GM21381 (cell line): ENCODE data around the gene FANCC.

Experiments
- ATAC-seq: cut with Tn5 transposase; IDR thresholded peaks from one replicate; pipeline ENCODE4 v1.9.1; 2021; ENCODE audit warnings: mild to moderate bottlenecking, moderate library complexity; ENCODE audit not compliant: unreplicated experiment

FANCC gene

GRCh38 chr9:95076696-95077052 is 240.8 kb downstream of the FANCC start:
- no peak for ATAC-seq

- no peak for ATAC-seq
Observed at GRCh38 chr9:95075700-95076099, 241.8 kb downstream of the FANCC start.

GRCh38 chr9:95074632-95075031 is 242.9 kb downstream of the FANCC start:
- ATAC-seq: no peak

GRCh38 chr9:95073918-95074317 is 243.6 kb downstream of the FANCC start:
- no peak for ATAC-seq

GRCh38 chr9:95073042-95073607 is 244.4 kb downstream of the FANCC start:
- no peak for ATAC-seq

GRCh38 chr9:95071925-95072324 is 245.6 kb downstream of the FANCC start:
- ATAC-seq: no peak

- no peak for ATAC-seq
Observed at GRCh38 chr9:95071450-95071849, 246.1 kb downstream of the FANCC start.

- ATAC-seq: no peak
Observed at GRCh38 chr9:95070549-95071021, 246.9 kb downstream of the FANCC start.

- no peak for ATAC-seq
Observed at GRCh38 chr9:95067897-95068296, 249.6 kb downstream of the FANCC start.

GRCh38 chr9:95067057-95067456 is 250.5 kb downstream of the FANCC start:
- ATAC-seq: no peak

GRCh38 chr9:95065224-95065623 is 252.3 kb downstream of the FANCC start:
- ATAC-seq: no peak

- no peak for ATAC-seq
Observed at GRCh38 chr9:95063300-95063699, 254.2 kb downstream of the FANCC start.

- ATAC-seq: no peak
Observed at GRCh38 chr9:95062596-95063065, 254.9 kb downstream of the FANCC start.

GRCh38 chr9:95061916-95062595 is 255.5 kb downstream of the FANCC start:
- no peak for ATAC-seq

- no peak for ATAC-seq
Observed at GRCh38 chr9:95060916-95061315, 256.6 kb downstream of the FANCC start.

GRCh38 chr9:95060234-95060633 is 257.3 kb downstream of the FANCC start:
- ATAC-seq: no peak

GRCh38 chr9:95058795-95059386 is 258.6 kb downstream of the FANCC start:
- ATAC-seq: no peak

- no peak for ATAC-seq
Observed at GRCh38 chr9:95058121-95058785, 259.3 kb downstream of the FANCC start.

GRCh38 chr9:95057101-95057500 is 260.4 kb downstream of the FANCC start:
- no peak for ATAC-seq

- ATAC-seq: no peak
Observed at GRCh38 chr9:95055851-95056551, 261.5 kb downstream of the FANCC start.

GRCh38 chr9:95055334-95055850 is 262.1 kb downstream of the FANCC start:
- ATAC-seq: no peak
